ENCODE results near the gene BACE1-AS.

DNA sequence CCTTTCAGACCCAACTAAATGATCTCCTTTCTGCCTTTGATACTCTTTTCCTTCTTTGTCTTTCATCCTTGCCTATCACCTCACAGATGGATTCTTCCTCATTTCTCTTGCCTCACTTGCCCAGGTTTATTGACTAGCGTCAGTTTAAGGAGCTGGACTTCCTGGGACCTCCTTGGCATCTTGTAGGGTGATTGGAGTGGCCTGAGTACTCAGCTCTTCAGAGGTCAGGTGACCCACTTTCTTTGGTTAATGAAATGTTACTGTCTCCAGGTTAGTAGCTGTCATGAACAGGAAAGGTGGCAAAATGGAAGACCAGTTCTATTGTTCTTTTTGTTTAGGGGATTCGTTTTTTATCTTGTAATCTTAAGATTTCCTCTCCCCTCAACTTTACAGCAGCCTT, 4.6 kb upstream of the BACE1-AS start:
- TF ChIP-seq, protein P1, sequence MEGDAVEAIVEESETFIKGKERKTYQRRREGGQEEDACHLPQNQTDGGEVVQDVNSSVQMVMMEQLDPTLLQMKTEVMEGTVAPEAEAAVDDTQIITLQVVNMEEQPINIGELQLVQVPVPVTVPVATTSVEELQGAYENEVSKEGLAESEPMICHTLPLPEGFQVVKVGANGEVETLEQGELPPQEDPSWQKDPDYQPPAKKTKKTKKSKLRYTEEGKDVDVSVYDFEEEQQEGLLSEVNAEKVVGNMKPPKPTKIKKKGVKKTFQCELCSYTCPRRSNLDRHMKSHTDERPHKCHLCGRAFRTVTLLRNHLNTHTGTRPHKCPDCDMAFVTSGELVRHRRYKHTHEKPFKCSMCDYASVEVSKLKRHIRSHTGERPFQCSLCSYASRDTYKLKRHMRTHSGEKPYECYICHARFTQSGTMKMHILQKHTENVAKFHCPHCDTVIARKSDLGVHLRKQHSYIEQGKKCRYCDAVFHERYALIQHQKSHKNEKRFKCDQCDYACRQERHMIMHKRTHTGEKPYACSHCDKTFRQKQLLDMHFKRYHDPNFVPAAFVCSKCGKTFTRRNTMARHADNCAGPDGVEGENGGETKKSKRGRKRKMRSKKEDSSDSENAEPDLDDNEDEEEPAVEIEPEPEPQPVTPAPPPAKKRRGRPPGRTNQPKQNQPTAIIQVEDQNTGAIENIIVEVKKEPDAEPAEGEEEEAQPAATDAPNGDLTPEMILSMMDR (conservative IDR thresholded peaks at IDR 0.05; ENCODE audit: low read depth, low read length) = no peak
- TF ChIP-seq EZH2 (IDR thresholded peaks at IDR 0.05; ENCODE audit: borderline replicate concordance, low read depth, low read length, poor library complexity, severe bottlenecking) = no peak

Measured in A673 (cell line).